ENCODE data around the gene ZBTB20. TPM values are rescaled to one million over a fixed set of nuclear protein-coding genes. Genes with fewer than 3 reads are reported as not detected.

ZBTB20 gene
- total and polyA plus RNA-seq, 2 donors (not counting 1 experiment from before 2014, with no cell fraction given): 4.0 to 123 TPM

DNA sequence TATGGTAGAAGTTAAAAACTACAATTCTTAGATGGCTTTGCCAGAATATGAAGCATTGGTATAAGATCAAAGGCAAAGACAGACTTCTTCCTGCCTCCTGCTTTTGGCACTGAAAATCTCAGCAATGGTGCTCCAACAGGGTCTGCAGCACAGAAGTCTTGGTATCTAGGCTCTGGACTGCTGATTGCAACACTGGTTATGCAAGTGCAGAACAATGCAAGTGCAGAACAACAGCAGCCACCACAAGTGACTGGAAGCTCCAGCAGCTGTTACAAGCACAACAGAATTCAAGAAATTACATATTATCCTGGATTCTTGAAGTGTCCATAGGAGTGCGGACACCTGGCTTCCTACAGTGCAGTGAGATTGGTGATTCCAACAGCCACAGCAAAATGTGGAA, 33.7 kb downstream of the ZBTB20 start:
- no peak overlapping the region for H3K4me3 ChIP-seq (ENCODE audit: control extremely low read depth in 1 of 5, extremely low read depth in 1 of 5, insufficient read depth in 1 of 5, low read depth in 2 of 5, low read length in 4 of 5)
- intact Hi-C loops (cut with micrococcal nuclease): no loop called here
- peaks cover 0 to 5% of the 10 kb centered on the region in 2 experiments for H3K36me3 ChIP-seq (replicated peaks in 1 of 2; ENCODE audit: control extremely low read depth in 1 of 2, control insufficient read depth in 1 of 2, extremely low read depth in 1 of 2, insufficient read depth in 2 of 2, low read length in 1 of 2)
- H3K27me3 Mint-ChIP-seq: no peaks in the 10 kb centered on the region
- no peaks in the 10 kb centered on the region for H4K20me1 ChIP-seq (ENCODE audit: control insufficient read depth, insufficient read depth, low read length, poor library complexity, severe bottlenecking)
- no peaks in the 10 kb centered on the region for H3K9me3 Mint-ChIP-seq (ENCODE audit: insufficient read depth)
- H3K4me3 Mint-ChIP-seq: no peak overlapping the region
- ChIA-PET POLR2A (no interaction called here), CTCF (no interaction called here)
- 100% methylated on average over 1 of the region's 1 CpG for WGBS (ENCODE audit: insufficient coverage)
- DNase-seq: no peak
- H3K4me2 ChIP-seq (replicated peaks; ENCODE audit: low read depth, low read length, poor library complexity, severe bottlenecking): no peak overlapping the region
- no peak overlapping the region for H3K9ac ChIP-seq (ENCODE audit: low read length)
- H3K27me3 ChIP-seq (replicated peaks in 1 of 4; ENCODE audit: control extremely low read depth in 1 of 4, control insufficient read depth in 3 of 4, insufficient read depth in 4 of 4, low read length in 3 of 4): no peaks in the 10 kb centered on the region
- no peaks in the 10 kb centered on the region for H3K4me1 ChIP-seq (ENCODE audit: control insufficient read depth in 2 of 2, insufficient read depth in 2 of 2, low read length in 2 of 2)
- H3K27ac ChIP-seq (ENCODE audit: low read length in 2 of 2): no peak overlapping the region
- H3K27ac Mint-ChIP-seq: no peak overlapping the region
- no peak overlapping the region for H2AFZ ChIP-seq (ENCODE audit: insufficient read depth, low read depth, low read length, poor library complexity, severe bottlenecking)
- peaks cover 6% of the 10 kb centered on the region for H3K79me2 ChIP-seq (ENCODE audit: control insufficient read depth, insufficient read depth, low read length)
- H3K9me3 ChIP-seq (ENCODE audit: control extremely low read depth in 1 of 3, control insufficient read depth in 2 of 3, insufficient read depth in 1 of 3, low read length in 2 of 3): no peaks in the 10 kb centered on the region
- peaks cover 13% of the 10 kb centered on the region for H3K4me1 Mint-ChIP-seq
- no peak for TF ChIP-seq EZH2 (IDR thresholded peaks at IDR 0.05; ENCODE audit: borderline replicate concordance, insufficient read depth, low read depth, low read length, poor library complexity, severe bottlenecking)
- TF ChIP-seq, protein P1, sequence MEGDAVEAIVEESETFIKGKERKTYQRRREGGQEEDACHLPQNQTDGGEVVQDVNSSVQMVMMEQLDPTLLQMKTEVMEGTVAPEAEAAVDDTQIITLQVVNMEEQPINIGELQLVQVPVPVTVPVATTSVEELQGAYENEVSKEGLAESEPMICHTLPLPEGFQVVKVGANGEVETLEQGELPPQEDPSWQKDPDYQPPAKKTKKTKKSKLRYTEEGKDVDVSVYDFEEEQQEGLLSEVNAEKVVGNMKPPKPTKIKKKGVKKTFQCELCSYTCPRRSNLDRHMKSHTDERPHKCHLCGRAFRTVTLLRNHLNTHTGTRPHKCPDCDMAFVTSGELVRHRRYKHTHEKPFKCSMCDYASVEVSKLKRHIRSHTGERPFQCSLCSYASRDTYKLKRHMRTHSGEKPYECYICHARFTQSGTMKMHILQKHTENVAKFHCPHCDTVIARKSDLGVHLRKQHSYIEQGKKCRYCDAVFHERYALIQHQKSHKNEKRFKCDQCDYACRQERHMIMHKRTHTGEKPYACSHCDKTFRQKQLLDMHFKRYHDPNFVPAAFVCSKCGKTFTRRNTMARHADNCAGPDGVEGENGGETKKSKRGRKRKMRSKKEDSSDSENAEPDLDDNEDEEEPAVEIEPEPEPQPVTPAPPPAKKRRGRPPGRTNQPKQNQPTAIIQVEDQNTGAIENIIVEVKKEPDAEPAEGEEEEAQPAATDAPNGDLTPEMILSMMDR (IDR thresholded peaks at IDR 0.05): no peak
- ATAC-seq (ENCODE audit: low read depth): no peak

DNA sequence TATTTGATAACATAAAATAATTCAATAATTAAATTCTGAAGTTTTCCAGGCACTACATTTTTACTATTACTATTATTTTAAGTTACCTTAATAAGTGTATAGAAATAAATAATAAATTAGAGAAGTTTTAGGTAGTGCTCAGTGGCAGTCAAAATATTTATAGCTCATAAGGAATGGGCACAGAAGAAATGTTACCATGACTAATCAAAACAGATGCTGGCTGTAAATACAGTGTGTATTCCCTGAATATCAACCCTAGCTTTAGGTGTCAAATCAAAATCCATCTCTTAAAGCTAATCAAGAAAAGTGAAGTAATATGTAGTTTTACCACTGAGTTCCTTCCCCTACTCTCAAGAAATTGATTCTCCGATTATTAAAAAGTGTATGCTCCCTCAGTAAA, 35.5 kb downstream of the ZBTB20 start:
- Histone ChIP-seq H3K27ac (ENCODE audit: low read length in 2 of 2) (no peak overlapping the region), H3K4me2 (replicated peaks; ENCODE audit: low read depth, low read length, poor library complexity, severe bottlenecking) (no peak overlapping the region), H2AFZ (ENCODE audit: insufficient read depth, low read depth, low read length, poor library complexity, severe bottlenecking) (no peak overlapping the region), H3K9ac (ENCODE audit: low read length) (no peak overlapping the region), H3K9me3 (ENCODE audit: control extremely low read depth in 1 of 3, control insufficient read depth in 2 of 3, insufficient read depth in 1 of 3, low read length in 2 of 3) (peaks cover 0 to 5% (median 0%) of the 10 kb centered on the region in 3 donors), H3K27me3 (replicated peaks in 1 of 4; ENCODE audit: control extremely low read depth in 1 of 4, control insufficient read depth in 3 of 4, insufficient read depth in 4 of 4, low read length in 3 of 4) (no peaks in the 10 kb centered on the region), H3K4me1 (ENCODE audit: control insufficient read depth in 2 of 2, insufficient read depth in 2 of 2, low read length in 2 of 2) (no peaks in the 10 kb centered on the region), H3K4me3 (ENCODE audit: control extremely low read depth in 1 of 5, extremely low read depth in 1 of 5, insufficient read depth in 1 of 5, low read depth in 2 of 5, low read length in 4 of 5) (no peak overlapping the region), H3K79me2 (ENCODE audit: control insufficient read depth, insufficient read depth, low read length) (peaks cover under 1% of the 10 kb centered on the region), H3K36me3 (replicated peaks in 1 of 2; ENCODE audit: control extremely low read depth in 1 of 2, control insufficient read depth in 1 of 2, extremely low read depth in 1 of 2, insufficient read depth in 2 of 2, low read length in 1 of 2) (peaks cover 5 to 13% of the 10 kb centered on the region in 2 experiments), H4K20me1 (ENCODE audit: control insufficient read depth, insufficient read depth, low read length, poor library complexity, severe bottlenecking) (peaks cover 8% of the 10 kb centered on the region)
- intact Hi-C loops (cut with micrococcal nuclease): no loop called here
- no peak for TF ChIP-seq EZH2 (IDR thresholded peaks at IDR 0.05; ENCODE audit: borderline replicate concordance, insufficient read depth, low read depth, low read length, poor library complexity, severe bottlenecking)
- TF ChIP-seq, protein P1 (IDR thresholded peaks at IDR 0.05): no peak
- Mint-ChIP-seq H3K9me3 (ENCODE audit: insufficient read depth) (peaks cover 2% of the 10 kb centered on the region), H3K27ac (no peak overlapping the region), H3K27me3 (no peaks in the 10 kb centered on the region), H3K4me1 (peaks cover 13% of the 10 kb centered on the region), H3K4me3 (no peak overlapping the region)
- WGBS (ENCODE audit: insufficient coverage): no CpG with 5 or more reads among the region's 1 CpG
- POLR2A ChIA-PET: no interaction called here
- no peak for ATAC-seq (ENCODE audit: low read depth)
- DNase-seq: no peak
- CTCF ChIA-PET: no interaction called here

All from B cell (primary cell).